Keratinocyte (primary cell): ENCODE data around the gene MFF. TPM values are rescaled to one million over a fixed set of nuclear protein-coding genes. Genes with fewer than 3 reads are reported as not detected.

Source experiments
- DNase-seq: peaks from one replicate; pipeline ENCODE4 v3.0.0-alpha.2; 2011; ENCODE audit warnings: low read depth, missing footprints, low spot score
- FAIRE-seq: peaks from 2 replicates; lab custom pipeline; 2011; peaks lifted over from hg19 to GRCh38; lab: Jason Lieb, UNC
- H2AFZ ChIP-seq: 2 replicates; pipeline ENCODE4 v1.6.0; 2012; ENCODE audit warnings: low read length, control low read depth, inconsistent platforms; ENCODE audit not compliant: control insufficient read depth
- H3K27ac ChIP-seq: 2 replicates; pipeline ENCODE4 v1.5.1; 2011; ENCODE audit warnings: low read length; ENCODE audit not compliant: control insufficient read depth, insufficient read depth
- H3K27me3 ChIP-seq: 3 replicates; pipeline ENCODE4 v1.6.0; 2011; ENCODE audit warnings: low read length; ENCODE audit not compliant: control insufficient read depth, insufficient read depth; ENCODE audit errors: extremely low read depth
- H3K36me3 ChIP-seq, 2 experiments: 2 replicates in 1 of 2; 3 replicates in 1 of 2; pipeline ENCODE4 v1.5.1; 2011; ENCODE audit warnings: low read length in 2 of 2, mild to moderate bottlenecking in 1 of 2; ENCODE audit not compliant: control insufficient read depth in 2 of 2, insufficient read depth in 2 of 2; ENCODE audit errors: extremely low read depth in 1 of 2
- H3K4me1 ChIP-seq: 3 replicates; pipeline ENCODE4 v1.5.1; 2011; ENCODE audit warnings: low read length; ENCODE audit not compliant: control insufficient read depth, insufficient read depth; ENCODE audit errors: extremely low read depth
- H3K4me2 ChIP-seq: 3 replicates; pipeline ENCODE4 v1.6.0; 2011; ENCODE audit warnings: low read depth, low read length; ENCODE audit not compliant: control insufficient read depth, insufficient read depth; ENCODE audit errors: extremely low read depth
- H3K4me3 ChIP-seq, 3 experiments: fragments of 200-600 bp in 1 of 3; sonication (generic) in 1 of 3; 2 replicates in 2 of 3; 3 replicates in 1 of 3; pipeline ENCODE4 v1.5.1; 2011 to 2016; ENCODE audit warnings: low read length in 3 of 3, mild to moderate bottlenecking in 3 of 3, control low read depth in 2 of 3, inconsistent platforms in 1 of 3, low read depth in 1 of 3, mixed read lengths in 1 of 3, mixed run types in 1 of 3, moderate library complexity in 1 of 3; ENCODE audit not compliant: control insufficient read depth in 2 of 3, insufficient read depth in 2 of 3; ENCODE audit errors: extremely low read depth in 1 of 3
- H3K79me2 ChIP-seq: 2 replicates; pipeline ENCODE4 v1.6.0; 2012; ENCODE audit warnings: low read length; ENCODE audit not compliant: control insufficient read depth, insufficient read depth
- H3K9ac ChIP-seq: 3 replicates; pipeline ENCODE4 v1.6.0; 2011; ENCODE audit warnings: low read length; ENCODE audit not compliant: control insufficient read depth, insufficient read depth; ENCODE audit errors: extremely low read depth
- H3K9me1 ChIP-seq: 3 replicates; pipeline ENCODE4 v1.6.0; 2011; ENCODE audit warnings: low read length; ENCODE audit not compliant: control insufficient read depth, insufficient read depth; ENCODE audit errors: extremely low read depth
- H3K9me3 ChIP-seq: 2 replicates; pipeline ENCODE4 v1.5.1; 2012; ENCODE audit warnings: low read depth, low read length; ENCODE audit not compliant: control insufficient read depth
- H4K20me1 ChIP-seq: 3 replicates; pipeline ENCODE4 v1.6.0; 2011; ENCODE audit warnings: low read length; ENCODE audit not compliant: control insufficient read depth, insufficient read depth; ENCODE audit errors: extremely low read depth
- EZH2 ChIP-seq: IDR thresholded peaks from one replicate; pipeline ENCODE4 v1.6.1; 2012; ENCODE audit warnings: inconsistent platforms, mild to moderate bottlenecking, low read length, moderate library complexity
- dilution Hi-C: fragments of 300-500 bp; cut with MboI; formaldehyde crosslinking; loops from one replicate; pipeline ENCODE4 v1.7.0; 2020; ENCODE audit warnings: low sequenced_read_pairs; ENCODE audit not compliant: extremely low pct_ligation_motif_present
- polyA plus RNA-seq, 5 experiments: library from polyadenylated mRNA; depleted of rRNA in 3 of 5; stranded (reverse) in 3 of 5; stranded (forward) in 1 of 5; unstranded in 1 of 5; fragments of >200 nt; gene quantifications; 1 replicate in 1 of 5; 2 replicates in 3 of 5; 3 replicates in 1 of 5; pipeline versions ENCODE4 v1.2.1 to v1.2.3, GENCODE V29; 2011 to 2012; ENCODE audit warnings: missing spikeins in 2 of 5, low read depth in 1 of 5, low replicate concordance in 1 of 5
- TF ChIP-seq, protein P1 (sequence below), 3 experiments: IDR thresholded peaks in 1 of 3; conservative IDR thresholded peaks in 1 of 3; optimal IDR thresholded peaks in 1 of 3; 2 replicates in 2 of 3; 3 replicates in 1 of 3; pipeline versions ENCODE3 to v1.5.1; 2011; ENCODE audit warnings: low read length in 3 of 3, mild to moderate bottlenecking in 3 of 3, moderate library complexity in 2 of 3, control low read depth in 1 of 3, inconsistent platforms in 1 of 3; ENCODE audit not compliant: insufficient read depth in 2 of 3; ENCODE audit errors: extremely low read depth in 1 of 3

The MFF gene
- polyA plus RNA-seq, 1 donor (not counting 4 experiments of a cell fraction or from before 2014, with no cell fraction given), result 72.5 TPM

DNA sequence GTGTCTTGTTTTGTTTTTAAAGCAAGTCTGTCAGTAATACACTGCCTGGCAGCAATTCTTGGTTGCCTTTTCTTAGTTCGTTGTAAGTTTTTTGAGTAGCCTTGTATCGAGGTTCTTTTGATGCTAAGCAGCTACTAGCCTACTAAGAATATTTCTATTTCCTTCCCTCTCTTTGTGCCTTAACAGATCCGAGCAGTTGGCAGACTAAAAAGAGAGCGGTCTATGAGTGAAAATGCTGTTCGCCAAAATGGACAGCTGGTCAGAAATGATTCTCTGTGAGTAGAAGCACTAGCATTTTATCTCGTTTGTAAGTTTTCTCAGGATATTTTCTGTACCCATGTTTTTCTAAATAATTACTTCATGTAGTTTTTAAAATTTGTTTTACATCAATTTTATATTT is 15.1 kb downstream of the MFF start:
- Histone ChIP-seq H3K27me3 (no peaks in the 10 kb centered on the region), H3K4me3 (no peak overlapping the region), H3K4me1 (no peaks in the 10 kb centered on the region), H4K20me1 (no peaks in the 10 kb centered on the region), H3K79me2 (no peaks in the 10 kb centered on the region), H3K4me2 (no peak overlapping the region), H2AFZ (no peak overlapping the region), H3K9me1 (no peaks in the 10 kb centered on the region), H3K9ac (no peak overlapping the region), H3K9me3 (no peaks in the 10 kb centered on the region), H3K36me3 (peaks cover 4 to 7% of the 10 kb centered on the region in 2 experiments), H3K27ac (no peak overlapping the region)
- FAIRE-seq (no peak), DNase-seq (no peak)
- TF ChIP-seq, protein P1, sequence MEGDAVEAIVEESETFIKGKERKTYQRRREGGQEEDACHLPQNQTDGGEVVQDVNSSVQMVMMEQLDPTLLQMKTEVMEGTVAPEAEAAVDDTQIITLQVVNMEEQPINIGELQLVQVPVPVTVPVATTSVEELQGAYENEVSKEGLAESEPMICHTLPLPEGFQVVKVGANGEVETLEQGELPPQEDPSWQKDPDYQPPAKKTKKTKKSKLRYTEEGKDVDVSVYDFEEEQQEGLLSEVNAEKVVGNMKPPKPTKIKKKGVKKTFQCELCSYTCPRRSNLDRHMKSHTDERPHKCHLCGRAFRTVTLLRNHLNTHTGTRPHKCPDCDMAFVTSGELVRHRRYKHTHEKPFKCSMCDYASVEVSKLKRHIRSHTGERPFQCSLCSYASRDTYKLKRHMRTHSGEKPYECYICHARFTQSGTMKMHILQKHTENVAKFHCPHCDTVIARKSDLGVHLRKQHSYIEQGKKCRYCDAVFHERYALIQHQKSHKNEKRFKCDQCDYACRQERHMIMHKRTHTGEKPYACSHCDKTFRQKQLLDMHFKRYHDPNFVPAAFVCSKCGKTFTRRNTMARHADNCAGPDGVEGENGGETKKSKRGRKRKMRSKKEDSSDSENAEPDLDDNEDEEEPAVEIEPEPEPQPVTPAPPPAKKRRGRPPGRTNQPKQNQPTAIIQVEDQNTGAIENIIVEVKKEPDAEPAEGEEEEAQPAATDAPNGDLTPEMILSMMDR (optimal IDR thresholded peaks at IDR 0.05 in 1 of 3, IDR thresholded peaks at IDR 0.05 in 1 of 3, conservative IDR thresholded peaks at IDR 0.05 in 1 of 3; ENCODE audit: extremely low read depth in 1 of 3, insufficient read depth in 2 of 3, low read length in 3 of 3), result no peak
- no peak for TF ChIP-seq EZH2
- dilution Hi-C loops, result no loop called here

DNA sequence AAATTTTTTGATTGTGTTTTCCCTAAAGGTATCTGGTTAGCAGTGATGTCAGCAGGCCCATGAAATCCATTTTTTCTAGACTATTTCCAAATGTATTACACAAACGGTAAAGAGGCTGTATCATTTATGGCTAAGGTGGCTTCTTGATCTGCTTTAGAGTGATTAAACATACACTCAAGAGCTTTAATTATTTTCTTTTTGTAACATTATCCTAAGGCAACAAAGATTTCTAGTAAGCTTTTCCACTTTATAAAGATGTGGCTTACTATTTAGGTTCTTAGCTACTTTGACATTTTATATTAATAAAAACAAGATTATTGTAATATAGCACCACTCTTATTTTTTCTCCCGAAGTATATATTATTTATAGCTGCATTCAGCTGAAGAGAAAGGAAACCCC is 16.5 kb downstream of the MFF start:
- Histone ChIP-seq H3K9me1 (no peaks in the 10 kb centered on the region), H3K4me3 (no peak overlapping the region), H3K27me3 (no peaks in the 10 kb centered on the region), H4K20me1 (no peaks in the 10 kb centered on the region), H3K9ac (no peak overlapping the region), H3K9me3 (no peaks in the 10 kb centered on the region), H3K4me2 (no peak overlapping the region), H3K27ac (no peak overlapping the region), H2AFZ (no peak overlapping the region), H3K79me2 (no peaks in the 10 kb centered on the region), H3K36me3 (peaks cover 0 to 4% of the 10 kb centered on the region in 2 experiments), H3K4me1 (no peaks in the 10 kb centered on the region)
- TF ChIP-seq, protein P1 (optimal IDR thresholded peaks at IDR 0.05 in 1 of 3, IDR thresholded peaks at IDR 0.05 in 1 of 3, conservative IDR thresholded peaks at IDR 0.05 in 1 of 3; ENCODE audit: extremely low read depth in 1 of 3, insufficient read depth in 2 of 3, low read length in 3 of 3), result no peak
- TF ChIP-seq EZH2, result no peak
- FAIRE-seq (no peak), DNase-seq (no peak)
- dilution Hi-C loops, result no loop called here
